Measurements from ENCODE around the gene FFAR3.

GRCh38 chr19:35351411-35352176, 6.7 kb upstream of the FFAR3 start:
- TF ChIP-seq, protein P1, sequence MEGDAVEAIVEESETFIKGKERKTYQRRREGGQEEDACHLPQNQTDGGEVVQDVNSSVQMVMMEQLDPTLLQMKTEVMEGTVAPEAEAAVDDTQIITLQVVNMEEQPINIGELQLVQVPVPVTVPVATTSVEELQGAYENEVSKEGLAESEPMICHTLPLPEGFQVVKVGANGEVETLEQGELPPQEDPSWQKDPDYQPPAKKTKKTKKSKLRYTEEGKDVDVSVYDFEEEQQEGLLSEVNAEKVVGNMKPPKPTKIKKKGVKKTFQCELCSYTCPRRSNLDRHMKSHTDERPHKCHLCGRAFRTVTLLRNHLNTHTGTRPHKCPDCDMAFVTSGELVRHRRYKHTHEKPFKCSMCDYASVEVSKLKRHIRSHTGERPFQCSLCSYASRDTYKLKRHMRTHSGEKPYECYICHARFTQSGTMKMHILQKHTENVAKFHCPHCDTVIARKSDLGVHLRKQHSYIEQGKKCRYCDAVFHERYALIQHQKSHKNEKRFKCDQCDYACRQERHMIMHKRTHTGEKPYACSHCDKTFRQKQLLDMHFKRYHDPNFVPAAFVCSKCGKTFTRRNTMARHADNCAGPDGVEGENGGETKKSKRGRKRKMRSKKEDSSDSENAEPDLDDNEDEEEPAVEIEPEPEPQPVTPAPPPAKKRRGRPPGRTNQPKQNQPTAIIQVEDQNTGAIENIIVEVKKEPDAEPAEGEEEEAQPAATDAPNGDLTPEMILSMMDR (conservative IDR thresholded peaks at IDR 0.05 in 1 of 2, IDR thresholded peaks at IDR 0.05 in 1 of 2; ENCODE audit: extremely low read depth in 1 of 2, insufficient read depth in 1 of 2, low read depth in 1 of 2, low read length in 2 of 2) = no peak
- no peak for TF ChIP-seq EZH2 (IDR thresholded peaks at IDR 0.05; ENCODE audit: borderline replicate concordance, low read length)
